Osteoblast (primary cell): Measurements from ENCODE around the gene PAK4. TPM values are rescaled to one million over a fixed set of nuclear protein-coding genes. Genes with fewer than 3 reads are reported as not detected.

Experiments used
- DNase-seq: peaks from one replicate; pipeline ENCODE4 v3.0.0; 2011; ENCODE audit warnings: low spot score, mixed read lengths; ENCODE audit not compliant: insufficient read length; ENCODE audit errors: missing footprints
- H2AFZ ChIP-seq: 2 replicates; pipeline ENCODE4 v1.6.0; 2011; ENCODE audit warnings: mild to moderate bottlenecking, low read length
- H3K27ac ChIP-seq: 2 replicates; pipeline ENCODE4 v1.5.1; 2011; ENCODE audit warnings: mild to moderate bottlenecking, low read depth, low read length, moderate library complexity
- H3K27me3 ChIP-seq: 2 replicates; pipeline ENCODE4 v1.6.0; 2012; ENCODE audit warnings: mild to moderate bottlenecking, control low read depth, inconsistent platforms, low read length, moderate library complexity; ENCODE audit not compliant: insufficient read depth
- H3K36me3 ChIP-seq: 2 replicates; pipeline ENCODE4 v1.5.1; 2011; ENCODE audit warnings: mild to moderate bottlenecking, low read length, control low read depth, moderate library complexity; ENCODE audit not compliant: insufficient read depth
- H3K4me1 ChIP-seq: 2 replicates; pipeline ENCODE4 v1.5.1; 2011; ENCODE audit warnings: mild to moderate bottlenecking, low read length, control low read depth, moderate library complexity; ENCODE audit not compliant: insufficient read depth
- H3K4me2 ChIP-seq: 2 replicates; pipeline ENCODE4 v1.6.0; 2011; ENCODE audit warnings: mild to moderate bottlenecking, low read length; ENCODE audit not compliant: insufficient read depth
- H3K4me3 ChIP-seq: fragments of 200-600 bp; sonication (generic); 3 replicates; pipeline ENCODE4 v1.5.1; 2012; ENCODE audit warnings: mild to moderate bottlenecking, low read length, inconsistent platforms; ENCODE audit not compliant: insufficient read depth
- H3K79me2 ChIP-seq: 2 replicates; pipeline ENCODE4 v1.6.0; 2012; ENCODE audit warnings: mild to moderate bottlenecking, low read length, control low read depth, inconsistent platforms; ENCODE audit not compliant: insufficient read depth
- H3K9me3 ChIP-seq: 2 replicates; pipeline ENCODE4 v1.5.1; 2011; ENCODE audit warnings: low read depth, low read length, control low read depth
- H4K20me1 ChIP-seq: 2 replicates; pipeline ENCODE4 v1.6.0; 2012; ENCODE audit warnings: mild to moderate bottlenecking, low read length, control low read depth; ENCODE audit not compliant: insufficient read depth
- total RNA-seq: library from RNA; depleted of rRNA; stranded (reverse); fragments of >200 nt; gene quantifications from 2 replicates; pipeline ENCODE4 v1.2.3, GENCODE V29; 2012
- TF ChIP-seq, protein P1 (sequence below): IDR thresholded peaks from 2 replicates; pipeline ENCODE4 v1.5.1; 2011; ENCODE audit warnings: mild to moderate bottlenecking, low read depth, low read length, moderate library complexity; ENCODE audit errors: extremely low read depth

The PAK4 gene
- total RNA-seq, 1 donor = 9.4 TPM

DNA sequence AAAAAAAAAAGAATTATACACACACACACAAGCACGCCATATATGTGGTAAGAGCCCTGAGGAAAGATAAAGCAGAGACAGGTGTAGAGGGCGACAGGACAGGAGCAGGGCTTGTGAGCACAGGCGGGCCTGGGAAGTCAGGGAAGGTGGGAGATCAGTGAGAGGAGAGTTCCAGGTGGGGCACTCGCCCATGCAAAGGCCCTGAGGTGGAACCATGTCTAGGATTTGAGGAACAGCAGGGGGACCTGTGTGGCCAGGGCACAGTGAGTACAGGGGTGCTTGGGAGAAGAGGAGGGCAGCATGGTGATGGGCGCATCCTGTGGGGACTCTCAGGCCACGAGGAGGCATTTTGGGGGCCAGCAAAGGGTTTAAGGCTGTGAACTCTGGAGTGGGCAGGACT, 38.7 kb downstream of the PAK4 start:
- Histone ChIP-seq H3K4me2 (no peak overlapping the region), H3K27ac (no peak overlapping the region), H4K20me1 (peaks cover 60% of the 10 kb centered on the region), H3K79me2 (peaks cover 76% of the 10 kb centered on the region), H3K4me3 (no peak overlapping the region), H3K36me3 (no peaks in the 10 kb centered on the region), H3K4me1 (peaks cover 19% of the 10 kb centered on the region), H2AFZ (no peak overlapping the region), H3K9me3 (no peaks in the 10 kb centered on the region), H3K27me3 (no peaks in the 10 kb centered on the region)
- no peak for DNase-seq
- TF ChIP-seq, protein P1, sequence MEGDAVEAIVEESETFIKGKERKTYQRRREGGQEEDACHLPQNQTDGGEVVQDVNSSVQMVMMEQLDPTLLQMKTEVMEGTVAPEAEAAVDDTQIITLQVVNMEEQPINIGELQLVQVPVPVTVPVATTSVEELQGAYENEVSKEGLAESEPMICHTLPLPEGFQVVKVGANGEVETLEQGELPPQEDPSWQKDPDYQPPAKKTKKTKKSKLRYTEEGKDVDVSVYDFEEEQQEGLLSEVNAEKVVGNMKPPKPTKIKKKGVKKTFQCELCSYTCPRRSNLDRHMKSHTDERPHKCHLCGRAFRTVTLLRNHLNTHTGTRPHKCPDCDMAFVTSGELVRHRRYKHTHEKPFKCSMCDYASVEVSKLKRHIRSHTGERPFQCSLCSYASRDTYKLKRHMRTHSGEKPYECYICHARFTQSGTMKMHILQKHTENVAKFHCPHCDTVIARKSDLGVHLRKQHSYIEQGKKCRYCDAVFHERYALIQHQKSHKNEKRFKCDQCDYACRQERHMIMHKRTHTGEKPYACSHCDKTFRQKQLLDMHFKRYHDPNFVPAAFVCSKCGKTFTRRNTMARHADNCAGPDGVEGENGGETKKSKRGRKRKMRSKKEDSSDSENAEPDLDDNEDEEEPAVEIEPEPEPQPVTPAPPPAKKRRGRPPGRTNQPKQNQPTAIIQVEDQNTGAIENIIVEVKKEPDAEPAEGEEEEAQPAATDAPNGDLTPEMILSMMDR = no peak

DNA sequence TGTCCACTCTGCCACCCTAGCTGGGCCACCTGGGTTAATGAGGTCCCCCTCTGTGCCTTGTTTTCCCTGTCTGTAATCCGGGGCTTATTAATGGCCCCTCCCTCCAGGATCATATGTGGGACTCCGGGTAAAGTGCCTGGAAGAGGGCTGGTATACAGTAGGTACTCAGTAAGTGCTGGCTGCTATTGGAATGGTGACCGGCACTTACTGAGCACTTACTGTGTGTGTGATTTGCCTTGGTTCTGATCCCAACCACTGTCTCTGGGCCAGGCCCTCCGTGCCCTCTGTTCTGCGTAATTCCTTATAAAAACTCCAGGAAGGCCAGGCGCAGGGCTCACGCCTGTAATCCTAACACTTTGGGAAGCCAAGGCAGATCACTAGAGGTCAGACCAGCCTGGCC, 40.3 kb downstream of the PAK4 start:
- H3K4me1 ChIP-seq = peaks cover 8% of the 10 kb centered on the region
- TF ChIP-seq, protein P1 = no peak
- H3K79me2 ChIP-seq = peaks cover 66% of the 10 kb centered on the region
- peaks cover 48% of the 10 kb centered on the region for H4K20me1 ChIP-seq
- no peaks in the 10 kb centered on the region for H3K9me3 ChIP-seq
- DNase-seq = no peak
- peaks cover 9% of the 10 kb centered on the region for H3K36me3 ChIP-seq
- no peak overlapping the region for H2AFZ ChIP-seq
- no peak overlapping the region for H3K4me3 ChIP-seq
- no peak overlapping the region for H3K27ac ChIP-seq
- H3K4me2 ChIP-seq = no peak overlapping the region
- H3K27me3 ChIP-seq = no peaks in the 10 kb centered on the region

DNA sequence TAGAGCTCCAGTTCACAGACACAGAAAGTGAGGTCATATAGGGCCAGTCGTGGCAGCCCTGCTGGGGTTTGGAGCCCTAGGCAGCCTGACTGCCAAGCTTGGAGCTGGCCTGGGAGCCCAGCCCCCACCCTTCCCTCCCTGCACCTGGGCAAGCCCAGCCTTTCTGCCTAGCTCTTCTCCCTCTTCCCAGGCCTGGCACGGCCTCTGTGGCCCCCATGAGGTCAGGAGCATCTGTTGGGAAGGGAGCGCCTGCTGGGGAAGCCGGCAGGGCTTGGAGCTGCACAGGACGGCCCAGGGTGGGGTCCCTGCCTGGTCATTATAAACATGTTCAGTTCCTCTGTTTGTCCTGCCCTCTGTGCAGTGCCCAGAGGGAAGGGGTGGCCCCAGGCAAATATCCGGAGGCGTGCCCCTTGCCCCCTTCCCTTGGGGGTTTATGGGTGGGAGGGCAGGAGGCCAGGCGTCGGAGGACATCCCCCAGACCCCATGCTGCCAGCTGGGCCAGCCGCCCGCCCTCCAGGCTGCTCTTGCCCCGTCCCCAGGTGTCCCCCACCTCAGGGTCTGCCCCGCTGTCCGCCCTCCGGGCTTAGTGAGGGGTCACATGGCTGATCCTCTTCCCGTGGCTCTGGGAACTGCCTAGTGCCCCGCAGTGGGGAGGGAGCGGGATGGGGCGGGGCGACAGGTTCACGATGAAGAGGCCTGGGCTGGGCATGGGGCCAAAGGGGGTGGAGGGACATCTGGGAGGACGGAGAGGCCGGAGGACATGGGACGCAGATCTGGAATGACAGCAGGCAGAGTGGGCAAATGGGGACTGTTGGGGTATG, 41.2 kb downstream of the PAK4 start:
- Histone ChIP-seq H2AFZ (no peak overlapping the region), H3K4me2 (no peak overlapping the region), H3K27me3 (no peaks in the 10 kb centered on the region), H4K20me1 (peaks cover 40% of the 10 kb centered on the region), H3K36me3 (peaks cover 10% of the 10 kb centered on the region), H3K4me1 (no peaks in the 10 kb centered on the region), H3K27ac (no peak overlapping the region), H3K9me3 (no peaks in the 10 kb centered on the region), H3K4me3 (no peak overlapping the region), H3K79me2 (peaks cover 58% of the 10 kb centered on the region)
- DNase-seq = peak; percentile 82
- TF ChIP-seq, protein P1 = no peak

DNA sequence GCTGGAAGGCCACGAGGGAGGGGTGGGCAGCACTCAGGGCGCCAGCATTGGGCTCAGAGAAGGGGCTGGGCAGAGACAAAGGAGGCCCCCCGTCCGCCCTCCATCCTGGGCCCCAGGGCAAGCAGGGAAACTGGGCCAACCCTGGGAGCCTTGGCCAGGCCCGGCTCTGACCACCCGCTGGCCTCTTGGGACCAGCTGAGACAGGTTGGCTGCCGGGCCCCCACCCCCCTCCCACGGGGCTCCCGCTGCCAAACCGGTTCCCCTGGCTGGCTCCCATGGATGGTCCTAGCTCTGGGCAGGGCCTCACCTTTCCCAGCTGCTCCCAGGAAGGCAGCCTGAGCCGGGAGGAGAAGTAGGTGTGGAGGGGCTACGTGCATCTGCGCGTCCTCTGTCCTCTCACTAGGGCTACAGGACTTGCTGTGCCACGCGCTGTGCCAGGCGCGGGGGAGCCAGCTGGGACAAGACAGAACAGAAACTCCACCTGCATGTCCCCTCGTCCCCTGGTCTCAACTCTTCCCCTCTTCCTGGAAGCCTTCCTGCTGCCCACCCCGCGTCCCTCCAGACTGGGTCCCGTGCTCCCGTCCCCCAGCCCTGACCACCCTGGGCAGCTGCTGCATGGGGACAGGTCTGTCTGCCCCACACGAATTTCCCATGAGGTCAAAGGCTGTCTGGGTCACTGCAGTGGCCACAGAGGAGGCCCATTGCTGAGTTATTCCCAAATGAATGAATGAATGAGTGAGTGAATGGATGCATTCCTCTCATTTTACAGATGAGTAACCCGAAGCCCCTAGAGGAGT, 42.1 kb downstream of the PAK4 start:
- peaks cover 40% of the 10 kb centered on the region for H4K20me1 ChIP-seq
- H3K36me3 ChIP-seq = peaks cover 10% of the 10 kb centered on the region
- peak; percentile 78 for DNase-seq
- TF ChIP-seq, protein P1 = no peak
- H3K79me2 ChIP-seq = peaks cover 50% of the 10 kb centered on the region
- no peaks in the 10 kb centered on the region for H3K27me3 ChIP-seq
- no peak overlapping the region for H2AFZ ChIP-seq
- H3K9me3 ChIP-seq = no peaks in the 10 kb centered on the region
- H3K4me3 ChIP-seq = no peak overlapping the region
- H3K4me2 ChIP-seq = no peak overlapping the region
- H3K4me1 ChIP-seq = no peaks in the 10 kb centered on the region
- H3K27ac ChIP-seq = no peak overlapping the region
